ENCODE results near the gene SEMG1. TPM values are rescaled to one million over a fixed set of nuclear protein-coding genes. Genes with fewer than 3 reads are reported as not detected.

Gene SEMG1
- total RNA-seq, 4 donors from 2014 or later: not detected

- Histone ChIP-seq H3K9me3 (no peaks in the 10 kb centered on the region), H3K27ac (replicated peaks in 1 of 4) (no peak overlapping the region), H3K4me1 (no peaks in the 10 kb centered on the region), H3K36me3 (no peaks in the 10 kb centered on the region), H3K27me3 (peaks cover 0 to 3% (median 0%) of the 10 kb centered on the region in 4 donors), H3K4me3 (no peak overlapping the region)
- intact Hi-C loops (cut with DNase I): no loop called here
- DNase-seq (ENCODE audit: extremely low spot score): no peak
- no peak for TF ChIP-seq POLR2AphosphoS5 (IDR thresholded peaks at IDR 0.05)
- no peak for TF ChIP-seq CTCF (IDR thresholded peaks at IDR 0.05)
- WGBS: 82% methylated on average over 3 of the region's 3 CpGs
Observed at GRCh38 chr20:45212836-45213235, 6.0 kb downstream of the SEMG1 start.

- intact Hi-C loops (cut with DNase I): no loop called here
- WGBS: 64% methylated on average over 4 of the region's 4 CpGs
- H3K9me3 ChIP-seq: no peaks in the 10 kb centered on the region
Observed at GRCh38 chr20:45218124-45218523, 11.3 kb downstream of the SEMG1 start.

GRCh38 chr20:45218636-45219035, 11.8 kb downstream of the SEMG1 start:
- no peak overlapping the region for H3K4me3 ChIP-seq
- TF ChIP-seq POLR2AphosphoS5 (IDR thresholded peaks at IDR 0.05) (no peak), CTCF (IDR thresholded peaks at IDR 0.05) (no peak), EP300 (IDR thresholded peaks at IDR 0.05) (no peak), POLR2A (IDR thresholded peaks at IDR 0.05; ENCODE audit: low read depth) (no peak)
- no peak for DNase-seq (ENCODE audit: extremely low spot score)
- WGBS: no CpG with 5 or more reads among the region's 2 CpGs
- intact Hi-C loops (cut with DNase I): no loop called here
- H3K9me3 ChIP-seq: no peaks in the 10 kb centered on the region
- H3K4me1 ChIP-seq: no peaks in the 10 kb centered on the region
- H3K36me3 ChIP-seq: no peaks in the 10 kb centered on the region
- H3K27ac ChIP-seq (replicated peaks in 1 of 4): no peak overlapping the region
- peaks cover 0 to 18% (median 0%) of the 10 kb centered on the region in 4 donors for H3K27me3 ChIP-seq

More at GRCh38 chr20:45218124-45218523, 11.3 kb downstream of the SEMG1 start:
- Histone ChIP-seq H3K27ac (replicated peaks in 1 of 4) (no peak overlapping the region), H3K4me1 (no peaks in the 10 kb centered on the region), H3K27me3 (peaks cover 0 to 14% (median 0%) of the 10 kb centered on the region in 4 donors), H3K4me3 (no peak overlapping the region), H3K36me3 (no peaks in the 10 kb centered on the region)
- DNase-seq (ENCODE audit: extremely low spot score): no peak
- no peak for TF ChIP-seq POLR2AphosphoS5 (IDR thresholded peaks at IDR 0.05)
- no peak for TF ChIP-seq EP300 (IDR thresholded peaks at IDR 0.05)
- TF ChIP-seq CTCF (IDR thresholded peaks at IDR 0.05): no peak
- no peak for TF ChIP-seq POLR2A (IDR thresholded peaks at IDR 0.05; ENCODE audit: low read depth)

- DNase-seq (ENCODE audit: extremely low spot score): no peak
- H3K36me3 ChIP-seq: no peaks in the 10 kb centered on the region
- peaks cover 0 to 25% (median 0%) of the 10 kb centered on the region in 4 donors for H3K27me3 ChIP-seq
- no peak for TF ChIP-seq EP300 (IDR thresholded peaks at IDR 0.05)
- TF ChIP-seq CTCF (IDR thresholded peaks at IDR 0.05): no peak
- TF ChIP-seq POLR2AphosphoS5 (IDR thresholded peaks at IDR 0.05): no peak
- no peak for TF ChIP-seq POLR2A (IDR thresholded peaks at IDR 0.05; ENCODE audit: low read depth)
- intact Hi-C loops (cut with DNase I): no loop called here
- no peaks in the 10 kb centered on the region for H3K9me3 ChIP-seq
- no peak within 1 kb of the TSS for H3K27ac ChIP-seq (replicated peaks in 1 of 4)
- H3K4me3 ChIP-seq: no peak within 1 kb of the TSS
- no peaks in the 10 kb centered on the region for H3K4me1 ChIP-seq
- 90% methylated on average over 4 of the region's 4 CpGs for WGBS
Observed at GRCh38 chr20:45221076-45221475, 14.2 kb downstream of the SEMG1 start, which contains the start of gene SEMG2. Gene SEMG2 (plus strand): TSS chr20:45221373. CDS start chr20:45221390, 17 bp downstream.

GRCh38 chr20:45223136-45223535, 16.3 kb downstream of the SEMG1 start:
- no peaks in the 10 kb centered on the region for H3K9me3 ChIP-seq
- no peak overlapping the region for H3K4me3 ChIP-seq
- H3K27ac ChIP-seq (replicated peaks in 1 of 4): no peak overlapping the region
- peaks cover 0 to 25% (median 0%) of the 10 kb centered on the region in 4 donors for H3K27me3 ChIP-seq
- H3K4me1 ChIP-seq: no peaks in the 10 kb centered on the region
- intact Hi-C loops (cut with DNase I): no loop called here
- TF ChIP-seq EP300 (IDR thresholded peaks at IDR 0.05) (no peak), POLR2AphosphoS5 (IDR thresholded peaks at IDR 0.05) (no peak), CTCF (IDR thresholded peaks at IDR 0.05) (no peak), POLR2A (IDR thresholded peaks at IDR 0.05; ENCODE audit: low read depth) (no peak)
- H3K36me3 ChIP-seq: no peaks in the 10 kb centered on the region
- no peak for DNase-seq (ENCODE audit: extremely low spot score)
